ENCODE measurements around the gene C7orf57. TPM values are rescaled to one million over a fixed set of nuclear protein-coding genes. Genes with fewer than 3 reads are reported as not detected.

The C7orf57 gene
- total and polyA plus RNA-seq, 2 donors: 0.05 to 0.18 TPM

- no peak for DNase-seq (ENCODE audit: low read depth in 6 of 9, low spot score in 9 of 9)
- 96% methylated on average over 5 of the region's 5 CpGs for WGBS
- H3K4me3 ChIP-seq (ENCODE audit: low read length in 2 of 2): no peak overlapping the region
- H3K4me1 ChIP-seq (ENCODE audit: control insufficient read depth in 2 of 2, insufficient read depth in 2 of 2, low read length in 2 of 2): peaks cover 4% of the 10 kb centered on the region in 2 donors
- no peaks in the 10 kb centered on the region for H3K36me3 ChIP-seq (ENCODE audit: control insufficient read depth in 2 of 2, insufficient read depth in 2 of 2, low read length in 1 of 2)
- no peak overlapping the region for H3K27ac ChIP-seq (ENCODE audit: low read depth in 1 of 2, low read length in 1 of 2)
- H3K9me3 ChIP-seq (ENCODE audit: control insufficient read depth in 2 of 2, insufficient read depth in 1 of 2, low read length in 1 of 2): no peaks in the 10 kb centered on the region
- no peaks in the 10 kb centered on the region for H3K27me3 ChIP-seq (ENCODE audit: control insufficient read depth in 2 of 2, insufficient read depth in 1 of 2, low read length in 1 of 2)
Measured at GRCh38 chr7:48108959-48109847, 73.9 kb downstream of the C7orf57 start.

GRCh38 chr7:48109848-48110663 lies 74.7 kb downstream of the C7orf57 start:
- whole genome bisulfite sequencing: 27% methylated on average over 9 of the region's 9 CpGs
- DNase-seq (ENCODE audit: low read depth in 6 of 9, low spot score in 9 of 9): peak; percentile 57 to 90 (median 74)
- Histone ChIP-seq H3K27ac (ENCODE audit: low read depth in 1 of 2, low read length in 1 of 2) (no peak overlapping the region), H3K36me3 (ENCODE audit: control insufficient read depth in 2 of 2, insufficient read depth in 2 of 2, low read length in 1 of 2) (no peaks in the 10 kb centered on the region), H3K9me3 (ENCODE audit: control insufficient read depth in 2 of 2, insufficient read depth in 1 of 2, low read length in 1 of 2) (no peaks in the 10 kb centered on the region), H3K27me3 (ENCODE audit: control insufficient read depth in 2 of 2, insufficient read depth in 1 of 2, low read length in 1 of 2) (no peaks in the 10 kb centered on the region), H3K4me3 (ENCODE audit: low read length in 2 of 2) (no peak overlapping the region), H3K4me1 (ENCODE audit: control insufficient read depth in 2 of 2, insufficient read depth in 2 of 2, low read length in 2 of 2) (peaks cover 4% of the 10 kb centered on the region in 2 donors)

DNA sequence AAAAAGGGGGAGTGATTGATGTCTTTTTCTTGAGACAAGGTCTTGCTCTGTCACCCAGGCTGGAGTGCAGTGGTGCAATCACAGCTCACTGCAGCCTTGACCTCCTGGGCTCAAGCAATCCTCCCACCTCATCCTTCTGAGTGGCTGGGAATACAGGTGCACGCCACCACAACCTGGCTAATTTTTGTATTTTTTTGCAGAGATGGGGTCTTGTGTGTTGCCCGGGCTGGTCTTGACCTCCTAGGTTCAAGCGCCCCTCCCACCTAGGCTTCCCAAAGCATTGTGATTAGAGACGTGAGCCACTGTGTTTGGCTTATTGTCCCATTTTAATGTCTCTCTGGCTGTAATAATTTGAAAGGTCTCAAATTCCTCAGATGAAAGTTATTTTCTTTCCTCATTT lies 75.5 kb downstream of the C7orf57 start:
- no peak overlapping the region for H3K4me3 ChIP-seq (ENCODE audit: low read length in 2 of 2)
- no peaks in the 10 kb centered on the region for H3K36me3 ChIP-seq (ENCODE audit: control insufficient read depth in 2 of 2, insufficient read depth in 2 of 2, low read length in 1 of 2)
- no peak overlapping the region for H3K27ac ChIP-seq (ENCODE audit: low read depth in 1 of 2, low read length in 1 of 2)
- H3K4me1 ChIP-seq (ENCODE audit: control insufficient read depth in 2 of 2, insufficient read depth in 2 of 2, low read length in 2 of 2): peaks cover 4% of the 10 kb centered on the region in 2 donors
- no peak for DNase-seq (ENCODE audit: low read depth in 6 of 9, low spot score in 9 of 9)
- 96% methylated on average over 4 of the region's 4 CpGs for WGBS
- no peaks in the 10 kb centered on the region for H3K27me3 ChIP-seq (ENCODE audit: control insufficient read depth in 2 of 2, insufficient read depth in 1 of 2, low read length in 1 of 2)
- no peaks in the 10 kb centered on the region for H3K9me3 ChIP-seq (ENCODE audit: control insufficient read depth in 2 of 2, insufficient read depth in 1 of 2, low read length in 1 of 2)

Other genes with a start within 250 kb of the C7orf57 start
- gene PKD1L1, start 87.1 kb upstream of the C7orf57 start, total RNA-seq: 0.19 TPM
- 0.78 TPM for gene PKD1L1, start 87.1 kb upstream of the C7orf57 start, polyA plus RNA-seq
- 13.4 TPM for gene HUS1, start 55.9 kb upstream of the C7orf57 start, total RNA-seq
- 10.5 TPM for gene HUS1, start 55.9 kb upstream of the C7orf57 start, polyA plus RNA-seq
- 1.1 TPM for gene SUN3, start 6.4 kb upstream of the C7orf57 start, total RNA-seq
- 1.3 TPM for gene SUN3, start 6.4 kb upstream of the C7orf57 start, polyA plus RNA-seq
- 3.2 TPM for gene UPP1, start 53.7 kb downstream of the C7orf57 start, total RNA-seq
- 32.4 TPM for gene UPP1, start 53.7 kb downstream of the C7orf57 start, polyA plus RNA-seq
- 0.76 TPM for gene ABCA13, start 135.9 kb downstream of the C7orf57 start, total RNA-seq
- 0.91 TPM for gene ABCA13, start 135.9 kb downstream of the C7orf57 start, polyA plus RNA-seq